Superior temporal gyrus (tissue), 1 donor: Measurements from ENCODE around the gene MID1.

Experiments used
- DNase-seq: peaks from one replicate; pipeline ENCODE4 v3.0.0-alpha.2; 2016; ENCODE audit errors: extremely low spot score

The MID1 gene

DNA sequence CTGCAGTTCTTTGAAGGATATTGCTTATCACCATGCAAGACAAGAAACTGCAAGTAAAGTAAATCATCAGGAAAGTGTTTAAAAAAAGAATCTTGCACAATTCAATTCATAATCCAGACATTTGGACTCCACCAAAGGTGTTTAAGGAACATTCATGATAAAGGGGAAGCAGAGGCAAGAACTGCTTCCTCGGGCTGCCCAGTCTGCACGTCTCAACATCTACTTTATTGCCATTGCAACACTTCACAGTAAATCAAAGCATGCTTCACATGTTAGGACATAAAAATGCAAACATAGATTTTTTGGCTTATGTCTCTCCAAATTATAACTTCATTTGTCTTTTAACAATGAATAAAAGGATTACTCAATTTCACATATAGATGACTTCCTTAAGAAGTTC, 42.5 kb downstream of the MID1 start:
- DNase-seq: no peak

DNA sequence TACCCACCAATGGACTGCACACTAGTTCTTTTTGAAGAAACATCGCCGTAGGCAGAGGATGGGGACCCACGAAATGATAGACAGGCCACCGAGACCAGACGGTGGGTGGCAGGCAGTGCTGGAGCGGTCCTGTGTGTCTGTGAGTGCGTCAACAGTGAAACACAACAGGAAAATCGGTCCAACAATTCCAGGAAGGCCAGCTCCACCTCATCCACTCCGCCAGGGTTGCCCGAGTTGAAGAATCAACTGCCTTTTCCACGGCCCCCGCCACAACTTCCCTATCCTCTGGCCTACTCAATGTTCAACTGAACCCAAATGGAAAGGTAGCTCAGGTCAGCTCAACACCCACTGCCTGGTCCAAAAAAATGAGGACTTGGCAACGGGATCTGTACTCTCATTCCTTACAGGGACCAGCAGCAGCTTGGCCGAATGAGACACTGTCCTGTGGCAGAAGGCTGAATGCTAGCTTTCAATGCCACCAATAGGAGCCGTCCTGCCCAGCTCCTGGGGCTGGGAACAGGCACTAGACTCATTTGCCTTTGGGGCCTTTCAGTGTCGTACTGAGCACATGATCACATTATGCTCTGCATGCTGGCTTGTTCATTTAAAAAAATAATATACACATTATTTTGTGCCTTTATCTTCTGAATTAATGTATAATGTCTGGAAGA, 43.5 kb downstream of the MID1 start:
- DNase-seq: no peak

DNA sequence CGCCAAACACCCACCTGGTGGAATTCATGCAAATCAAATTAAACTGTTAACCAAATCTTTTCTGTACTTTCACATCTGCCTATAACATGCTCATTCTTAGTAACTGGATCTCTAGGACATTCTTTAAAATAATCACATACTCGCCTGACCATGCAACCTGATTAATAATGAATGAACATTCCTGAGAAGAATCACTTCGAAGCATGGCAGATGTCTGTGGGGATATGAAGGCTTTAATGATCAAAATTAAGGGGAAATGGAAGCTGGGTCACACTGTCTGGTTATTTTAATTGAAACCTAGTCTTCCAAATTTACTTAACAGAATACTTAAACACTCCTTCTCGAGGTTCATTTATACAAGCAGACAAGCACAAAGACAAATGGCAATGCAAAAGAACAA, 44.2 kb downstream of the MID1 start:
- DNase-seq: no peak

DNA sequence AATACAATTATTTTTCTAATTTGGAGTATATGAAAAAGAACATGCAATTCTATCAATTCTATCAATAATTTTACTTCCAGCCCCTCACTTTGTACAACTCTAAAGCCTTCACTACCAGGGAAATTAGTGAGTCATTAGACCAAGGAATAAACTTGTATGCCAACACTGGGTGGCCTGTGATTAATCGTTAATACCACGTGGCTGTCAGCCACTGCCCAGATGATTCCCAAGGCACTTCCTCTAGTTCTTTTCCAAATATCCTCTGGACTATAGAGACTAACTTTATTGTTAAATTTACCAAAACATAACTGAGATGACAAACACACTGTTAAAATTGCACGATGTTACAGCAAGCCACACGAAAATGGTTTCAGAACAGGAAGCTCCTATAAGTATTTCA, 45.7 kb downstream of the MID1 start:
- DNase-seq: no peak

DNA sequence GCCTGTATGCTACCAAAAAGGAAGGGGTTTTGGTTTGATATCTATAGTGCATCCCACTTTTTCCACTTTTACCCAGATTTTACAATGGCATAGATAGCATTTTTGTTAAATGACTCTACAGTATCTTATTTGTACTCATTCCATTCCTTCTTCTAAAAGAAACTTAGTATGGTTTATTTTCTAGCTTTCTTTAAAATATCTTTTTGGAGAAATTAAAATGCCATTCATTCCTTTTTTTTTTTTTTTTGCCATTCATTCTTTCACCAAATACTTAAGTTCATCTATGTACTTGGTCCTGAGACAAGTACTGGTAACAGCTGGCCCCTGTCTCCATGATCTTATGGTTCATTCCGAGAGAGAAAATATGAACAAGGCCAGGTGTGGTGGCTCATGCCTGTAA, 49.1 kb downstream of the MID1 start:
- DNase-seq: no peak

DNA sequence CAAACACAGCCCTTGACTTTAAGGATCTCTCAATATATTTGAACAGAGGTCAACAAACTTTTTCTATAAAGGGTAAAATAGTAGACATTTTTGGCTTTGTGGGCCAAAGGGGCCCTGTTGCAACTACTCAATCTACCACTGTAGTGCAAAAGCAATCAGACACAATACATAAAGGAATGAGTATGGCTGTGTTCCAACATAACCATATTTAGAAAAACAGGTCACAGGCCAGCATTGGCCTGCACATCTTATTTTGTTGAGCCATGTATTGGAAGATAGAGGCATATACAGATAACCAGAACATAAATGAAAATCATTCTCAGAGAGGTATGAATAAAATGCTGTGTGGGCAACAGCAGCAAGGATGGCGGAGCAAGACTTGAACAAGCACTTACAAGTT, 49.8 kb downstream of the MID1 start:
- no peak for DNase-seq

DNA sequence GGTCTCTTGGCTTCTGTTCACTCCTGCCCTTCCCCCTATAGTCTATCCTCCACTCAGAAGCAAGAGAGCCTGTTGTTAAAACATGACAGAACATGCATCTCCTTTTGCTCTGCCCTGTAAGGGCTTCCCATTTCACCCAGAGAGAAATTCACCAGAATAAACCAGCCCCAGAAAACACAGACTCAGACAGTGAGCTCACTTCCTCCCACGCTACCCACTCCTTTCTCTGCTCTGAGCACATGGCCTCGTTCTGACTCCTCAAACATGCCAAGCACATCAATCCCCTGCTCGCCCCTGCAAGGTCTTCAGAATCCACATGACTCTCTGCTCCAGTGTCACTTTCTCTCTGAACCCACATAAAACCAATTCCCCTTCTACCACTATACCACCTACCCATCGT, 50.4 kb downstream of the MID1 start:
- DNase-seq: no peak

DNA sequence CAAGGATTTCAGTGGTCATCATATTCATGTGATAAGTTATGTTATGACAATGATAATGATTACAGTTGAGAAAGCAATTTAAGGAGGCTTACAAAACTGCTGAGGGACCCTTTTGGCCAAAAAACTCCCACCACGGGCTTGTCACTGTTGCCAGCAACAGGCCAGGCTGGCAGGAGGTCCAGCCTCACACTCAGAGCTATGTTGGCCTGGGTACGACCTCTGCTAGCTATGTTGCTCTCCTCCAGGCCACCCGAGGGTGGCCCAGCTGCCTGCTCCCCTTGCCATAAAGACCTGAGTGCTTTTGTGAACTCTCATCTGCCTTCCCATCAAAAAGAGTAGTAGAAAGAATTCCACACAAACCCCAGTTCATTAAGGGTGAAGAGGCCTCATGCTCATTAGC, 52.0 kb downstream of the MID1 start:
- no peak for DNase-seq

DNA sequence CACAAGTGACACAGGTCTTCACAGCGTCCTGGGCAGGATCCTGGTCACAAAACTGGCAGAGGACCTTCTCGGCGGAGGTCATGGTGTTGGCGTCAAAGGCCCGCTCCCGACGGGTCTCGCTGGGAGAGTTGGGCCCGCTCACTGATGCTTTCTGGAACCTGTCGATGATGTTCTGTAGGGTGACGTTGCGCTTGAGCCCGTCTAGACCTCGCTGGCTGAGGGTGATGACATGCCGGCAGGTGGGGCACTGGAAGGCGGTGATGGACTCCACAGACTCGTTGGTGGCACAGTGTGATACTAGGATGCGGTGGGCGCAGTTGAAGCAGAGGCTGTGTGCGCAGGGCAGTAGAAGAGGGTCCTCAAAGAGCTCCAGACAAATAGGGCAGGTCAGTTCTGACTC, 53.2 kb downstream of the MID1 start:
- no peak for DNase-seq

DNA sequence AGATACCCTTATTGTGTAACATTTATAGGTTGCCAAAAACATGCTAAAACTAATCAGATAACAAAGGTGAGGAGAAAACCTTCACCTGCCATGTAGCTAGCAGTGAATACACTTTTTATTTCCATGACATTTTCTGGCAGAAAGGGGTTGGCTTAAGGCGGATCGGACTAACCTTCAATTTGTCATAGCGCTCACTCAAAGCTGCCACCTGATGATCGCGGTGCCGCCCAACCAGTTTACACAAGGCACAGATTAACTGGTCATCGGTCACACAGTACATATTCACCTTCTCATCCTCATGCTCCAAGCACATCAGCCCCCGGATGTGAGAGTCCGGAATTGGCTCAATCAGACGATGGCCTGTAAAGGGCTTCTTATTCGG, 53.7 kb downstream of the MID1 start:
- DNase-seq: no peak

DNA sequence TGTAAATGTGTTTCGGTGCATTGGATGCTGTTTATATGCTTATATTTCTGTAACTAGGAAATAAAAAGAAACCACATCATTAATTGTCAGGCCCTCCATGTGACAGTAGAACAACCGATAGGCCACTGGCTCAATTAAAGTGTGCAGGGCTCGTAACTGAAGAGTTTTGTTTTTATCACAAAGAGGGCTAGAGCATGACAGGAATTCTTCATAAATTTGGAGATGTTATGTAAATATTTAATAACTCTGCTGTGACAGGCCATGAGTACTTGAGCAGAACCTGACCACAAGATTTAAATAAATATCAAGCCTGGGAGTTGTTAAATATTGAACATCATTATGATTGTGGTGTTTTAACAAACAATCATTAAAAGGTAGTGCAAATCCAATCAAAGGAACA, 55.9 kb downstream of the MID1 start:
- DNase-seq: no peak

DNA sequence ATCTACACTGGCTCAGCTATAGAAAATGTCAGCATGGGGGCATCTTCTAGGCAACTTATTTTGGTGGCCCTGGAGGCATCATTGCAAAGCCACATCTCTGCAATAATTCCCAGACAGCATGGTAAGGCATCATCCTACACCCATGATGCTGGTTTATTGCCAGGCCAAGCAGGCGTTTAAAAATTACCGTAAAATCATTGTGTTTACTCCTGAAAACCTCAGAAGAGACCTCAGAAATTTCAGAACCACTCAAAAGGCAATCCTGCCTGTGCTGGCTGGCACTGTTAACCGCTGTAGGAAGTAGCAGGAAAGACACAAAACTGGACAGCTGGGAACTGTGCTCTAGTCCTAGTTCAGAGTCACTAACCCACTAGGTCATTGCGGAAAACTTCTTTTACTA, 63.2 kb downstream of the MID1 start:
- DNase-seq: no peak

DNA sequence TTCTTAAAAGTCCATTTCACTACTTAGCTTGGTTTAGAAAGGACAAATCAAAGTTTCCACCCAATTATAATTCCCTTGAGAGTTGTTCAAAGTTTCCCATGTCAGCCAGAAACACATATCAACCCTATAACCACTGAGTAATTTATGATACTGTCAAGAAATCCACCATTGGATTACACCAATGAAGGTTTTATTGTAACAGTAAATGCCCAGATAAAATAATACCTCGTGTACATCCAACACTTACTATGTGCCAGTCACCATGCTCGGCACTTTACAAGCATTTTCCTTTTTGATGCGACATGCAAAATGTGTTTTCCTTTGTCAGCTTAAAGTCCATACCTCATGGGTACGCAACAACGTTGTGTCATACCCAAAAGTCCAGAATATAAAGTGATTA, 64.0 kb downstream of the MID1 start:
- DNase-seq: no peak

DNA sequence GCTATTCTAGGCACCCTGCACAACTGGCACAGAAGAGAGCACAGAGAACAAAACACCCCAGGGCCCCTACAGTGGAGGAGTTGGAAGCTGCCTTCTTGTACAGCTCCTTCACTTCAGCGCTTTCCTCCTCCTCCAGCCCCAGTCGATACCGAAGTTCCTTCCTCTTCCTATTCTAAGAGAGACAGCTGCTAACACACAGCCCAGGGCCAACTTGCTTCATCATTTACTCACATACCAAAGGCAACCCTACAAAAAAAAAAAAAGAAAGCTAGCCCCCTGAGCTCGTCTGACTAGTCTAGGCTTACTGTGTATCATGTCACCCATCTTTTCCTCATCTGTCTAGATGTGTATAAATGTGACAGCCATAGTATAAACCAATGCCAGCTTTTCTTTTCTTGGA, 64.5 kb downstream of the MID1 start:
- no peak for DNase-seq

DNA sequence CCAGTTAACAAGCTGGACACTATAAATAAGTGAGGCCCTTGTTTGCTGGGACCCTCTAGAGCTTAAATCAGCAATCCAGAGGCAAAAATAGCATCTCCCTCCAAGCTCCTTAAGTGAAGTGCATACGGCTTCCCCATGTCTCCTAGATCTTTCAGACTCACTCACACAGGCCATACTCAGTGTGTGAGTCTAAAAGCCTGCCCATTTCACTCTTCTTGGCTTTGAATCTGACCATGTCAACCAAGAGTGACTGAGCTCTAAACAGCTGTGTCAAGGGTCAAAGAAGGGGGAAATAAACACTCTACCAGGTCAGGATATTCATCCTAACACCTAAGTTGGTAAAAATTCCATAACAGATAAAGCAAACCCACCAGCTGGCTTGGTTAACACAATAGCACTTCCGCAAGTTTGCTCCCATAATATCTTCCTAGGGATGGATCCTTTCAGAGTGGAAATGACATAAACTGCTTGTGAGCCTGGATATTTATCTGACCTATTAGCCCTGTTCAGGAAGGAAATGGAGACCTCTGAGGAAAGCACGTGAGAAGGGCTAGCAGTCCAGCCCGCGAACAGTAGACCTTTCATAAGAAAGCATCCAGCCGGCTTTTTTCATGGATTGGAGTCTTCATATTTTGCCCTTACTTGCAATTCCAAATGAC, 65.6 kb downstream of the MID1 start:
- no peak for DNase-seq

DNA sequence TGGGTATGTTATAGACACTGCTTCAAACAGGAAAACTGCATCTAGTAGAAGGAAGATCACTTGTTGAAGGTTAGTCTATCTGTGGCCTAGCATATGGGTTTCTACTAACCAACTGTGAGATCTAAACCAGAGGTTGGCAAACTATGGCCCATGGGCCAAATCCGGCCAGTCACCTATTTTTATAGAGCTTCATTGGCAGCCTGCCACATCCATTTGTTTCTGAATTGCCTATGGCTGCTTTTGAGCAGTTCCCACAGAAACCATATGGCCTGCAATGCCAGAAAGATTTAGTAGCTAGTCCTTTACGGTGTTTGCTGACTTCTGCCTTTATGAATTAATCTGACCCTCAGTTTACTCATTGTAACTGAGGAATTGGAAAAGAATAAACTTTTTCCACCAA, 71.1 kb downstream of the MID1 start:
- no peak for DNase-seq

DNA sequence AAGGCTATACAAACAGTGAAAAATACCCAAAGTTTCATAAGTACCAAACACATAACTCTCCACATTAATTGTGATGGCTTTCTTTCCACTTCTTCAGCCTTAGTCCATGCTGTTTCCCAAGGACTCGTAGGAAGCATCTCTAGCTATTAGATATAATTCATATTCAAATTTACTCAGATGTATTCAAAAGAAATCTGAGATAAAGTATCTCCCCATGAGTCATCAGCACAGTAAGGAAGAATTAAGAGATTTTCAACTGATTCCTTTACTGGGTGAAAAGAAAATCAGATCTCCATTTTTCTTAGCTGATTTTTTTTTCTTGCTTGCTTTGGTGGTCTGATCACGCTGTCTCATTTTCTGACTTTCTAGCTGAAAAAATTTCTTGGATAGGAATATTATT, 71.7 kb downstream of the MID1 start:
- DNase-seq: no peak

DNA sequence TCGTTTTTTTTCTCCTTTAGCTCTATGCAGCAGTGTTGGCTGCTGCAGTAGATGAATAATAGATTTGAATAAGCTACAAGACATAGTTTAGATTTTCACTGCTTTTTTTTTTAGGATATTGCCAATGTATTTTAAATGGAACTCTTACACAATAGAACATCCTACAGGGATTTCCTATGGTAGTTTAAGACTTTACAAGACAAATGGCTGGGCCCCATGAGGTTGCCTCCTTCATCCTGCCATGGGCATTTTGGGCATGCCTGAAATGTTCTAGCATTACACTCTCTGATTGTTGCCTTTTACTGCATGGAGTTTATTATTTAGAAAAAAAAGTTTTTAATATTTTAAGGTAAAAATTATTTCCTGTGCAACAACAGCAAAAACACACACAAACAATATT, 74.5 kb downstream of the MID1 start:
- no peak for DNase-seq

DNA sequence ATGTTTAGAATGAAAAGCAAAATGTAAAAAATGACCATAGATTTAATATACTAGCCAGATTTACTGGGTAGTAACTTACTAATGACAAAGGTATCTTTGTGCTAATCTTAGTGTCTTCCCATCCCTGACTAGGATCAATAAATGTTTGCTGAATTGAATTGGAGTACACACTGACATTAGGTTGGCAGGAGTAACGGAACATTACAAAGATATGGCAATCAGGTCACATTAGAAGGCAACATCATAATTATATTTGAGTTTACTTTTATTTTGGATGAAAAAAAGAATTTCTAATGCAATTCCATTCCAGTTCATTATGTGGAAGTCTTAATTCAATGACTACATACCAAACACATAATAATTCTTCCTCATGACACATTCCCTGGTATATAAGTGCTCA, 77.8 kb downstream of the MID1 start:
- no peak for DNase-seq

DNA sequence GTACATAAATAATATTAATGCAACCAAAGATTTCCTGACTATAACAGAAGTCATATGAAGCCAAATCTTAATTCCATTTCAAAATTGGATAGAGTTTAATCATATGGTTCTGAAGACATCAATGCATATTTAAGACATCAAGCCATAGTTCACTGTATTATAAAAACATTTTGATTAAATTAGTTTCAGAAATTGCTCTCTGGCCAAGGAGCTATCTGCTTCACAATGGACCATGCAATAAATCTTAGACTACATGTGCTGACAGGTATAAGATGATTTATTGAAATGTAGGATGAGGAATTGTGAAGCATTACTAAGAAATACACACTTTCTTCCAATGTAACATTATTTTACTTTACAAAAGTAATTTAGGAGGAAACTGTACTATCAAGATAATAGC, 81.6 kb downstream of the MID1 start:
- no peak for DNase-seq

DNA sequence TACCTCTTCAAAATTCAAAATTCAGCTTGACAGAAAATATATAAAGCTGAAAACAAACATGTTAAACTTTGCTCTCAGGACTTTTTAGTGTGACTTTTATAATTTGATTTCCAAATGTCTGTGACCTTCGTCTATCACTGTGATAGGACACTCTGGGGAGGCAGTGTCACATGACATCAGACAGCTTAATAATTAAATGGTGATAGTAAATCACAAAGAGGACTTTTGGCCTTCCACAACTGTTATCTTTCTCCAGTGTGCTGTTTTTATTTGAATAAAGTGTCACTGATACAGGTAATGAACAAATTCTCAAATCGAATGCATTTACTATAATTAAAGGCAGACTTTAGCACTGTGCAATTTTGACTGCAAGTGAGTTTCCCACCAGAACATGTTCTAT, 83.1 kb downstream of the MID1 start:
- DNase-seq: no peak

DNA sequence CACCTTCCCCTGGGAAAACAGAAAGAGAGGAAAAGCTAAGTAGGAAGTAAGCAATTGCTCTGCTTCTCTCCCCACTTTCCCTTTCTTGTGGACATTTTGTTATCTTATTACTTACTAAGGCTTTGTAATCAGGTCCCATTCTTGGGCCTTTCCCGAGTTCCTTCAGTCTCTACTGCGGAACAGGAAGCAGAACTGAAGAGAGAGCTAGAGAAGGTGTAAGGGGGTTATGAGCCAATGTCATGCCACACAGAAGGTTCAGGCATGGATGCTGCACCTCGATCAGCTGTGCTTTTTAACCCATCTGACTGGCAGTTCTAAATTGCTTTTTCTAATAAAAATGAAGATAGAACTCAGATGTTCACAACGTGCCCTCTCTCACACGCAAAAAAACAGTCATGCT, 83.6 kb downstream of the MID1 start:
- no peak for DNase-seq

DNA sequence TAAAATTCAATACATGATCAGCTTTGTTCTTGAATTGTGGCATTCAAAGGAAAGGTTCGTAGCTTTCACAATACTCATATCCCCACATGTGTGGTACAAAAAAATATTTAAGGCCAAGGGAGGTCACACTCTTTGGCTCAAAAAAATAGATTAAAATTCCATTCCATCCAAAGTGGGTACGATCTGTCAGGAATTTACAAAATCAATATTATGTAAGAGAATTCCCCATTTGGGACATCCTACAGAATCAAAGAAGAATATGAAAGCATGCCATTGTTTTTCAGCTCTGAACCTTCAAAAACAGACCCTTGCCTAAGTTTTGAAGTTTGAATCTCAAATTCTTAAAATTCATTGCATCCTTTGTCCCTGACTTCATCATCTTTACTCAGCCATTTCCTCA, 85.8 kb downstream of the MID1 start:
- no peak for DNase-seq

DNA sequence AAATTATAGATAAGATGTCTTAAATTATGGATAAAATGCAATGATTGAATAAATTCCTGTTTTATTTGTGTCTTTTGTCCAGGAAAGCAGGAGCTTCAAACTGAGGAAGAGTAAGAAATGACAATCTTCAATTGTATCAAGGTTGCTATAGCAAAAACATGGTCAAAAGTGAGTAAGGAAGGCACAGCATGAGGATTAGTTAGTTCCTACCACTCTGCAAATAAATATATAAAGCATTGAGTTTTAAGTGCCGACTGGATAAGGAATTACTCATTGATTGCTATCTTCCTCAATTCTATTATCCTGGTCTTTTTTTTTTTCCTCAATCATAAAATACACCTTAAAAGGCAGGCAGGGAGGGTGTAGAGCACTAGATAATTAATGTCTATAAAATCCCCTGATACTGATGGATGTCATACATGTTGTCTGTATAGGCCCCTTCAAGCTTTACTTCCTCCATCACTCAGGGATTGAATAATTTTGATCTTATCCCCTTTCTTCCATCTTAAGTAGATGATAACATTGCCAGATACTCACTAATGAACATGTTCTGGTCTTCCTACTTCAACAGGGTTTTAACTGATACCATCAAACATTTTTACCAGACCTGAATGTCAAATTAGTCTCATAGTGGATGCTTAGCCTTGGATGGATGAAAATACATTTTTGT, 86.6 kb downstream of the MID1 start:
- no peak for DNase-seq
